SK-N-SH (cell line): ENCODE results near the gene LRRC26. TPM values are rescaled to one million over a fixed set of nuclear protein-coding genes. Genes with fewer than 3 reads are reported as not detected.

Experiments used
- CTCF ChIA-PET: fragments of 300-600, 350-600 bp; formaldehyde crosslinking; extraction: SDS; loops from one replicate; lab custom pipeline; 2021; lab: Yijun Ruan, JAX
- POLR2A ChIA-PET: fragments of 350-600 bp; sonication (Branson Sonifier 250); formaldehyde crosslinking; extraction: SDS; loops from one replicate; lab custom pipeline; 2020; ENCODE audit warnings: antibody characterized with exemption, inconsistent platforms; lab: Yijun Ruan, JAX
- DNase-seq: peaks from one replicate; pipeline ENCODE4 v3.0.0; 2012
- H2AFZ ChIP-seq: fragments of 200-600 bp; sonication (generic); 2 replicates; pipeline ENCODE4 v1.8.1; 2016; ENCODE audit warnings: antibody characterized with exemption, mild to moderate bottlenecking, low read depth
- H3F3A ChIP-seq: fragments of 200-600 bp; sonication (generic); replicated peaks from 2 replicates; pipeline ENCODE3; 2016; ENCODE audit warnings: antibody characterized with exemption, mild to moderate bottlenecking; ENCODE audit not compliant: insufficient read depth
- H3K27ac ChIP-seq, 2 experiments: fragments of 200-500 bp in 1 of 2; fragments of 200-600 bp in 1 of 2; sonication (Bioruptor generic) in 1 of 2; sonication (generic), shearing (Covaris generic) in 1 of 2; 2 replicates each; pipeline versions ENCODE4 v1.5.1 to v1.6.1; 2014 to 2016; ENCODE audit warnings: low read depth in 2 of 2, inconsistent platforms in 1 of 2, low read length in 1 of 2, mild to moderate bottlenecking in 1 of 2, mixed read lengths in 1 of 2
- H3K27me3 ChIP-seq: fragments of 200-600 bp; sonication (generic), shearing (Covaris generic); 2 replicates; pipeline ENCODE4 v1.6.1; 2016; ENCODE audit warnings: mixed run types; ENCODE audit not compliant: insufficient read depth
- H3K36me3 ChIP-seq, 2 experiments: fragments of 200-500 bp in 1 of 2; fragments of 200-600 bp in 1 of 2; sonication (Bioruptor generic) in 1 of 2; sonication (generic) in 1 of 2; replicated peaks in 1 of 2; 2 replicates each; pipeline versions ENCODE3 to v1.5.1; 2014 to 2016; ENCODE audit warnings: low read length in 1 of 2, mild to moderate bottlenecking in 1 of 2; ENCODE audit not compliant: insufficient read depth in 2 of 2, control insufficient read depth in 1 of 2
- H3K4me1 ChIP-seq, 2 experiments: fragments of 200-500 bp in 1 of 2; fragments of 200-600 bp in 1 of 2; sonication (Bioruptor generic) in 1 of 2; sonication (generic), shearing (Covaris generic) in 1 of 2; 2 replicates each; pipeline versions ENCODE4 v1.5.1 to v1.6.1; 2014 to 2016; ENCODE audit warnings: low read depth in 1 of 2, low read length in 1 of 2, mixed run types in 1 of 2; ENCODE audit not compliant: insufficient read depth in 2 of 2, control insufficient read depth in 1 of 2
- H3K4me2 ChIP-seq: fragments of 200-600 bp; sonication (generic), shearing (Covaris generic); 2 replicates; pipeline ENCODE4 v1.6.1; 2017; ENCODE audit warnings: mixed run types
- H3K4me3 ChIP-seq, 2 experiments: fragments of 200-500 bp in 1 of 2; fragments of 200-600 bp in 1 of 2; sonication (Bioruptor generic) in 1 of 2; sonication (generic), shearing (Covaris generic) in 1 of 2; 2 replicates each; pipeline versions ENCODE4 v1.5.1 to v1.8.1; 2014 to 2016; ENCODE audit warnings: low read depth in 2 of 2, inconsistent platforms in 1 of 2, low read length in 1 of 2, mild to moderate bottlenecking in 1 of 2, mixed read lengths in 1 of 2, moderate library complexity in 1 of 2
- H3K79me2 ChIP-seq: fragments of 200-600 bp; sonication (generic); 2 replicates; pipeline ENCODE4 v1.8.1; 2017; ENCODE audit warnings: mild to moderate bottlenecking; ENCODE audit not compliant: insufficient read depth
- H3K9ac ChIP-seq: fragments of 200-600 bp; sonication (generic); 2 replicates; pipeline ENCODE4 v1.6.1; 2017; ENCODE audit warnings: mixed run types
- H3K9me2 ChIP-seq: fragments of 200-600 bp; sonication (generic); 2 replicates; pipeline ENCODE4 v1.6.1; 2017; ENCODE audit warnings: mixed run types
- H3K9me3 ChIP-seq: fragments of 200-600 bp; sonication (generic); 2 replicates; pipeline ENCODE4 v1.6.1; 2017; ENCODE audit warnings: mixed run types, mild to moderate bottlenecking, moderate library complexity
- H4K20me1 ChIP-seq: fragments of 200-600 bp; sonication (generic); 2 replicates; pipeline ENCODE4 v1.6.1; 2017; ENCODE audit warnings: mild to moderate bottlenecking, mixed run types; ENCODE audit not compliant: insufficient read depth
- CTCF ChIP-seq: fragments of 200-600 bp; sonication (generic); IDR thresholded peaks from 2 replicates; pipeline ENCODE4 v1.6.1; 2017; ENCODE audit warnings: antibody characterized with exemption, mild to moderate bottlenecking, moderate library complexity
- EP300 ChIP-seq, 2 experiments: IDR thresholded peaks; 2 replicates each; pipeline versions ENCODE4 v1.4.0 to v1.6.1; 2012; ENCODE audit warnings: borderline replicate concordance in 1 of 2, low read depth in 1 of 2, low read length in 1 of 2
- GABPA ChIP-seq: IDR thresholded peaks from 2 replicates; pipeline ENCODE4 v1.4.0; 2012; ENCODE audit warnings: low read depth, mild to moderate bottlenecking
- MAX ChIP-seq: IDR thresholded peaks from 2 replicates; pipeline ENCODE4 v1.4.0; 2012; ENCODE audit warnings: low read depth
- MEF2A ChIP-seq: IDR thresholded peaks from 2 replicates; pipeline ENCODE4 v1.4.0; 2012; ENCODE audit warnings: low read depth, borderline replicate concordance
- MXI1 ChIP-seq: IDR thresholded peaks from 2 replicates; pipeline ENCODE4 v1.6.1; 2012; ENCODE audit warnings: mild to moderate bottlenecking, low read depth, low read length, improper control_type of control experiment
- NFIC ChIP-seq: IDR thresholded peaks from 2 replicates; pipeline ENCODE4 v1.4.0; 2012; ENCODE audit warnings: borderline replicate concordance
- PBX3 ChIP-seq: IDR thresholded peaks from 2 replicates; pipeline ENCODE4; 2012
- POLR2AphosphoS5 ChIP-seq: IDR thresholded peaks from 2 replicates; pipeline ENCODE4 v1.6.1; 2012; ENCODE audit warnings: low read depth, low read length
- RFX5 ChIP-seq: IDR thresholded peaks from 2 replicates; pipeline ENCODE4 v1.6.1; 2012; ENCODE audit warnings: mild to moderate bottlenecking, improper control_type of control experiment, low read length
- RXRA ChIP-seq: IDR thresholded peaks from 2 replicates; pipeline ENCODE4 v1.4.0; 2012; ENCODE audit warnings: low read depth, mild to moderate bottlenecking, borderline replicate concordance
- SIN3A ChIP-seq: IDR thresholded peaks from 2 replicates; pipeline ENCODE4 v1.6.1; 2012; ENCODE audit warnings: low read depth, mild to moderate bottlenecking, low read length, moderate library complexity, borderline replicate concordance
- SMC3 ChIP-seq: IDR thresholded peaks from 2 replicates; pipeline ENCODE4 v1.6.1; 2012; ENCODE audit warnings: low read depth, low read length, improper control_type of control experiment
- TAF1 ChIP-seq: IDR thresholded peaks from 2 replicates; pipeline ENCODE4 v1.6.1; 2012; ENCODE audit warnings: low read depth, mild to moderate bottlenecking, low read length, moderate library complexity, borderline replicate concordance
- TCF12 ChIP-seq: IDR thresholded peaks from 2 replicates; pipeline ENCODE4 v1.4.0; 2012
- USF1 ChIP-seq: IDR thresholded peaks from 2 replicates; pipeline ENCODE4 v1.4.0; 2012; ENCODE audit warnings: low read depth, borderline replicate concordance
- ZBTB33 ChIP-seq: IDR thresholded peaks from 2 replicates; pipeline ENCODE4 v1.4.0; 2012; ENCODE audit warnings: low read depth, borderline replicate concordance
- WGBS: methylation state at CpG from one replicate; pipeline ENCODE4 v1.1.6; 2017; ENCODE audit warnings: low lambda C conversion rate; 5-methylcytosine and 5-hydroxymethylcytosine counted together
- polyA plus RNA-seq, 3 experiments: library from polyadenylated mRNA; depleted of rRNA; stranded (reverse); fragments of >200 nt; gene quantifications; 2 replicates each; pipeline ENCODE4 v1.2.3, GENCODE V29; 2012

LRRC26 gene
- polyA plus RNA-seq, 1 of the 3 experiments (the other 2 are of a cell fraction), result not detected

GRCh38 chr9:137162505-137163364 is 7.1 kb downstream of the LRRC26 start:
- no peak for TF ChIP-seq ZBTB33
- TF ChIP-seq POLR2AphosphoS5, result no peak
- no peak for TF ChIP-seq SIN3A
- TF ChIP-seq MAX, result no peak
- no peak for TF ChIP-seq TCF12
- TF ChIP-seq GABPA, result no peak
- no peak for TF ChIP-seq SMC3
- no peak for TF ChIP-seq TAF1
- no peak for TF ChIP-seq CTCF
- TF ChIP-seq MEF2A, result no peak
- no peak for TF ChIP-seq RXRA
- no peak for TF ChIP-seq EP300 (IDR thresholded peaks at IDR 0.05; ENCODE audit: borderline replicate concordance in 1 of 2, low read depth in 1 of 2, low read length in 1 of 2)
- no peak for TF ChIP-seq RFX5
- TF ChIP-seq PBX3, result no peak
- no peak for TF ChIP-seq MXI1
- no peak for TF ChIP-seq NFIC
- TF ChIP-seq USF1, result no peak
- WGBS, result 85% methylated on average over 50 of the region's 74 CpGs
- POLR2A ChIA-PET, result no interaction called here
- H3K79me2 ChIP-seq, result no peaks in the 10 kb centered on the region
- no peaks in the 10 kb centered on the region for H4K20me1 ChIP-seq
- no peak for DNase-seq
- no peaks in the 10 kb centered on the region for H3K9me3 ChIP-seq
- CTCF ChIA-PET, result interaction anchor here (1.1 kb wide), 1 partner anchor 10 kb away, joined by 3 read pairs; no protein-coding TSS in a partner anchor
- no peaks in the 10 kb centered on the region for H3K9me2 ChIP-seq
- H3K27ac ChIP-seq, result no peak overlapping the region
- H3F3A ChIP-seq, result no peaks in the 10 kb centered on the region
- no peak overlapping the region for H3K4me3 ChIP-seq
- H2AFZ ChIP-seq, result no peak overlapping the region
- no peaks in the 10 kb centered on the region for H3K36me3 ChIP-seq
- H3K4me1 ChIP-seq, result peaks cover 0 to 3% of the 10 kb centered on the region in 2 experiments; a peak in 1 of 4 replicates
- no peak overlapping the region for H3K9ac ChIP-seq
- peaks cover 21% of the 10 kb centered on the region for H3K27me3 ChIP-seq
- no peak overlapping the region for H3K4me2 ChIP-seq
